SH-SY5Y (cell line): Measurements from ENCODE around the gene TP63.

Source experiments
- GATA2 ChIP-seq: IDR thresholded peaks from 2 replicates; pipeline ENCODE4 v1.6.1; 2011; ENCODE audit warnings: mild to moderate bottlenecking, low read depth, low read length
- GATA3 ChIP-seq: IDR thresholded peaks from 2 replicates; pipeline ENCODE4 v1.6.1; 2011; ENCODE audit warnings: low read depth, mild to moderate bottlenecking, low read length, moderate library complexity

- TF ChIP-seq GATA2 (no peak), GATA3 (no peak)
Measured at GRCh38 chr3:189739378-189739777, 108.2 kb downstream of the TP63 start.
